HepG2 (cell line): ENCODE data around the gene TRMT2A. TPM values are rescaled to one million over a fixed set of nuclear protein-coding genes. Genes with fewer than 3 reads are reported as not detected.

Experiments
- CREB3 ChIP-seq: sonication (generic); formaldehyde crosslinking; IDR thresholded peaks from 2 replicates; pipeline ENCODE4 v1.5.0; 2020; ENCODE audit warnings: missing genetic modification reagents
- HNF4G ChIP-seq, 2 experiments: sonication (generic) in 1 of 2; formaldehyde crosslinking in 1 of 2; IDR thresholded peaks; 2 replicates each; pipeline versions ENCODE4 v1.4.0 to v1.6.1; 2011 to 2020; ENCODE audit warnings: borderline replicate concordance in 2 of 2, low read depth in 2 of 2, mild to moderate bottlenecking in 2 of 2, low read length in 1 of 2, missing genetic modification reagents in 1 of 2, moderate library complexity in 1 of 2
- KLF13 ChIP-seq: sonication (generic); formaldehyde crosslinking; IDR thresholded peaks from 2 replicates; pipeline ENCODE4 v1.4.0; 2020; ENCODE audit warnings: mild to moderate bottlenecking, missing genetic modification reagents
- LRRFIP1 ChIP-seq: sonication (generic); formaldehyde crosslinking; conservative IDR thresholded peaks from 2 replicates; pipeline ENCODE4 v1.4.0; 2020; ENCODE audit warnings: missing genetic modification reagents
- NAIF1 ChIP-seq: sonication (generic); formaldehyde crosslinking; IDR thresholded peaks from 2 replicates; pipeline ENCODE4 v1.5.0; 2020; ENCODE audit warnings: mild to moderate bottlenecking, missing genetic modification reagents, borderline replicate concordance
- PBX3 ChIP-seq: sonication (generic); formaldehyde crosslinking; IDR thresholded peaks from 2 replicates; pipeline ENCODE4 v1.8.1; 2023; ENCODE audit warnings: missing genetic modification reagents, inconsistent platforms, borderline replicate concordance
- PITX1 ChIP-seq: sonication (generic); formaldehyde crosslinking; IDR thresholded peaks from 2 replicates; pipeline ENCODE4 v1.5.1; 2020; ENCODE audit warnings: mild to moderate bottlenecking, missing genetic modification reagents
- PTBP1 ChIP-seq: fragments of 200-400 bp; formaldehyde crosslinking; IDR thresholded peaks from 2 replicates; pipeline ENCODE4 v1.6.1; 2018; ENCODE audit warnings: low read length, low read depth; ENCODE audit not compliant: poor library complexity, severe bottlenecking
- SIN3A ChIP-seq: IDR thresholded peaks from 2 replicates; pipeline ENCODE4 v1.6.1; 2011; ENCODE audit warnings: low read depth, mild to moderate bottlenecking, control low read depth, low read length, borderline replicate concordance
- SIX4 ChIP-seq: sonication (generic); formaldehyde crosslinking; IDR thresholded peaks from 2 replicates; pipeline ENCODE4 v1.4.0; 2020; ENCODE audit warnings: missing genetic modification reagents
- TEF ChIP-seq: sonication (generic); formaldehyde crosslinking; IDR thresholded peaks from 2 replicates; pipeline ENCODE4 v1.5.0; 2020; ENCODE audit warnings: missing genetic modification reagents
- YY1 ChIP-seq: IDR thresholded peaks from 2 replicates; pipeline ENCODE4 v1.6.1; 2011; ENCODE audit warnings: low read length, low read depth, moderate library complexity, mild to moderate bottlenecking; ENCODE audit not compliant: insufficient read depth, insufficient replicate concordance
- ZNF143 ChIP-seq: sonication (generic); formaldehyde crosslinking; IDR thresholded peaks from 2 replicates; pipeline ENCODE4 v1.4.0; 2020; ENCODE audit warnings: missing genetic modification reagents
- ZNF362 ChIP-seq: sonication (generic); formaldehyde crosslinking; IDR thresholded peaks from 2 replicates; pipeline ENCODE4 v1.4.0; 2020; ENCODE audit warnings: missing genetic modification reagents, mild to moderate bottlenecking, borderline replicate concordance
- ZNF652 ChIP-seq: IDR thresholded peaks from 2 replicates; pipeline ENCODE4 v1.6.1; 2016; ENCODE audit warnings: low read depth, borderline replicate concordance
- ZNF691 ChIP-seq: sonication (generic); formaldehyde crosslinking; IDR thresholded peaks from 2 replicates; pipeline ENCODE4 v1.4.0; 2020; ENCODE audit warnings: missing genetic modification reagents, low read depth, mild to moderate bottlenecking, borderline replicate concordance
- ZNF703 ChIP-seq: sonication (generic); formaldehyde crosslinking; IDR thresholded peaks from 2 replicates; pipeline ENCODE4 v1.5.1; 2020; ENCODE audit warnings: missing genetic modification reagents, mild to moderate bottlenecking, moderate library complexity, borderline replicate concordance
- ZNF768 ChIP-seq: sonication (generic); formaldehyde crosslinking; IDR thresholded peaks from 2 replicates; pipeline ENCODE4 v1.4.0; 2020; ENCODE audit warnings: missing genetic modification reagents
- polyA plus RNA-seq, 8 experiments: library from polyadenylated mRNA; depleted of rRNA in 3 of 8; stranded (reverse) in 7 of 8; unstranded in 1 of 8; fragments of >200 nt; fragmentation: Illumina TruSeq in 4 of 8; extraction: Trizol in 4 of 8; gene quantifications; 2 replicates each; pipeline versions ENCODE4 v1.2.1 to v1.2.3, GENCODE V29; 2011 to 2016; ENCODE audit warnings: low read depth in 4 of 8, missing spikeins in 1 of 8, mixed read lengths in 1 of 8; ENCODE audit not compliant: insufficient read depth in 1 of 8
- total RNA-seq, 5 experiments: library from RNA; depleted of rRNA; stranded (reverse); fragments of >200 nt; fragmentation: Illumina TruSeq; extraction: Trizol; gene quantifications; 2 replicates each; pipeline ENCODE4 v1.2.3, GENCODE V29; 2016; ENCODE audit warnings: low read depth in 1 of 5
- TF ChIP-seq, protein P1 (sequence below): sonication (generic); formaldehyde crosslinking; IDR thresholded peaks from 2 replicates; pipeline ENCODE4 v1.5.0; 2020; ENCODE audit warnings: mild to moderate bottlenecking, missing genetic modification reagents, moderate library complexity

TRMT2A gene
- total and polyA plus RNA-seq, 2 of the 13 experiments (the other 11 are each of a cell fraction or from before 2014, with no cell fraction given), result 24.0 to 30.3 TPM

- TF ChIP-seq PBX3 (CRISPR knock-in tag) (no peak), ZNF703 (no peak), CREB3 (CRISPR knock-in tag) (no peak), PITX1 (CRISPR knock-in tag) (no peak), ZNF143 (CRISPR knock-in tag) (no peak), HNF4G (IDR thresholded peaks at IDR 0.05; ENCODE audit: borderline replicate concordance, low read depth, low read length) (peak; percentile 21; the same call in 1 of the 2 replicates), HNF4G (CRISPR knock-in tag; IDR thresholded peaks at IDR 0.05; ENCODE audit: borderline replicate concordance, low read depth) (no peak), ZNF691 (CRISPR knock-in tag) (no peak), KLF13 (CRISPR knock-in tag) (no peak), ZNF768 (no peak; the same call in 1 of the 2 replicates), SIN3A (no peak), ZNF362 (CRISPR knock-in tag) (peak; percentile 95), SIX4 (CRISPR knock-in tag) (no peak), ZNF652 (no peak), LRRFIP1 (CRISPR knock-in tag) (no peak), YY1 (no peak), NAIF1 (0 out of 2 replicates have a peak, but pooled peaks have one; percentile 22), PTBP1 (no peak), TEF (no peak)
- TF ChIP-seq, protein P1, sequence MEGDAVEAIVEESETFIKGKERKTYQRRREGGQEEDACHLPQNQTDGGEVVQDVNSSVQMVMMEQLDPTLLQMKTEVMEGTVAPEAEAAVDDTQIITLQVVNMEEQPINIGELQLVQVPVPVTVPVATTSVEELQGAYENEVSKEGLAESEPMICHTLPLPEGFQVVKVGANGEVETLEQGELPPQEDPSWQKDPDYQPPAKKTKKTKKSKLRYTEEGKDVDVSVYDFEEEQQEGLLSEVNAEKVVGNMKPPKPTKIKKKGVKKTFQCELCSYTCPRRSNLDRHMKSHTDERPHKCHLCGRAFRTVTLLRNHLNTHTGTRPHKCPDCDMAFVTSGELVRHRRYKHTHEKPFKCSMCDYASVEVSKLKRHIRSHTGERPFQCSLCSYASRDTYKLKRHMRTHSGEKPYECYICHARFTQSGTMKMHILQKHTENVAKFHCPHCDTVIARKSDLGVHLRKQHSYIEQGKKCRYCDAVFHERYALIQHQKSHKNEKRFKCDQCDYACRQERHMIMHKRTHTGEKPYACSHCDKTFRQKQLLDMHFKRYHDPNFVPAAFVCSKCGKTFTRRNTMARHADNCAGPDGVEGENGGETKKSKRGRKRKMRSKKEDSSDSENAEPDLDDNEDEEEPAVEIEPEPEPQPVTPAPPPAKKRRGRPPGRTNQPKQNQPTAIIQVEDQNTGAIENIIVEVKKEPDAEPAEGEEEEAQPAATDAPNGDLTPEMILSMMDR (CRISPR knock-in tag), result peak; percentile 48
Measured at GRCh38 chr22:20111045-20111688, 5.9 kb downstream of the TRMT2A start (continued).
